HG03432 (cell line): Measurements from ENCODE around the gene TNFRSF4.
"Not testable (repeated sequence)": the region's sequence is repeated elsewhere in the genome, so short reads cannot be mapped to it uniquely, and the experiment has no call there.

Source experiments
- ATAC-seq: cut with Tn5 transposase; IDR thresholded peaks from one replicate; pipeline ENCODE4 v1.9.1; 2021; ENCODE audit warnings: mild to moderate bottlenecking, moderate library complexity; ENCODE audit not compliant: unreplicated experiment

The TNFRSF4 gene

GRCh38 chr1:1183833-1184775 is 29.8 kb downstream of the TNFRSF4 start:
- ATAC-seq: no peak

- ATAC-seq: no peak
These were observed 30.7 kb downstream of the TNFRSF4 start for GRCh38 chr1:1183221-1183747.

DNA sequence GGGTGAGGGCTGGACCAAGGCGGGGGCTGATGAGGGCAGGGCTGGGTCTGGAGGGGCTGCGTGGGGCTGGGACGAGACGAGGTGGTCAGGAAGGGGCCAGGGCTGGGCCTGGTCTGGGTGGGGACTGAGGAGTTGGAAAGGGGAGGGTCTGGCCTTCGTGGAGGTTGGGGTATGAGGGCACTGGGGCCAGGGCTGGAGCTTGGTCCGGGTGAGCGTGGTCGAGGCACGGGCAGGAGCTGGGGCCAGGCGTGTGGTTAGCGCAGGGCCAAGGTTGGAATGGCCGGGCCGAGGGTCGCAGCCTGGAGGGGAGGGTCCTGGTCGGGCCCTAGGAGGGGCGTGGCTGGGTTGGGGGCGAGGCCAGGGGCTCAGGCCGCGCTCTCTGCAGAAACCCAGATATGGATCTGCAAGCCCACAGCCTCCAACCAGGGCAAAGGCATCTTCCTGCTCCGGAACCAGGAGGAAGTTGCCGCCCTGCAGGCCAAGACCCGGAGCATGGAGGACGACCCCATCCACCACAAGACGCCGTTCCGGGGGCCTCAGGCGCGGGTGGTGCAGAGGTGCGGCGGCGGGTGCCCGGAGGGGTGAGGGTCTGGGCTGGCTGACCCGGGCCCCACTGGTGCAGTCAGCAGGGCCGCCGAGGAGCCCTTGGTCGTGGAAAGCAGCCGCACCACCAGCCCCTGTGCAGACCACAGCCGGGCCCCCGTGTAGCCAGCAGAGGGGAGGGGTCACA is 31.3 kb downstream of the TNFRSF4 start:
- ATAC-seq: no peak

GRCh38 chr1:1181938-1182410 is 32.0 kb downstream of the TNFRSF4 start:
- no peak for ATAC-seq

- ATAC-seq: no peak
These were observed 32.6 kb downstream of the TNFRSF4 start for GRCh38 chr1:1181129-1181937.

DNA sequence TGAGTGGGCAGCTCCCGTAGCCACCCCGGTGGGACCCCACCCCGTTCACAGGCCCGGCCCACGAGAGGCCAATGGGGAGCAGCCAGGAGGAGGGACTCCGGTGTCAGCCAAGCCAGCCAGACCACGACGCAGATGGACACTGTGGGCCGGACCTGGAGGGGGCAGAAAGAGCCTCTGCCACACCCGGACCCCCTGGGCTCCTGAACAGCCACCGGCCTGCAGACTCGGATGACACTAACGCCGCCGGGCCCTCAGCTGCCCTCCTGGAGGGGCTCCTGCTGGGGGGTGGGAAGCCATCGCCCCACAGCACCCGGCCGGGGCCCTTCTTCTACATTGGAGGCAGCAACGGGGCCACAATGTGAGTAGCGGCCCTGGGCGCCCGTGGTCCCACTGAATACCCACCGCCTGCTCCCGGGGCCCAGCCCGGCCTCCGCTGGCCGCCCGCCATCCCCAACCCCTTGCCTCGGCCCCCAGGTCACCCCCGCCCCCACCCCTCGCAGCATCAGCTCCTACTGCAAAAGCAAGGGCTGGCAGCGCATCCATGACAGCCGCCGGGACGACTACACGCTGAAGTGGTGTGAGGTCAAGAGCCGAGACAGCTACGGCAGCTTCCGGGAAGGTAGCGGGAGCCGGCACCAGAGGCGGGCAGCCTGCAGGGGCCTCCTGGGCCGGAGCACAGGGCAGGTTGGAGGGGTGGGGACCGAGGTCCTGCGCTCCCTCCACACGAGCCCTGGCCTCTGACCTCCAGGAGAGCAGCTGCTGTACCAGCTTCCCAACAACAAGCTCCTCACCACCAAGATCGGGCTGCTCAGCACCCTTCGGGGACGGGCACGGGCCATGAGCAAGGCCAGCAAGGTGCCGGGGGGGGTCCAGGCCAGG is 33.7 kb downstream of the TNFRSF4 start:
- ATAC-seq: no peak

GRCh38 chr1:1179346-1179982 is 34.5 kb downstream of the TNFRSF4 start:
- ATAC-seq: no peak

DNA sequence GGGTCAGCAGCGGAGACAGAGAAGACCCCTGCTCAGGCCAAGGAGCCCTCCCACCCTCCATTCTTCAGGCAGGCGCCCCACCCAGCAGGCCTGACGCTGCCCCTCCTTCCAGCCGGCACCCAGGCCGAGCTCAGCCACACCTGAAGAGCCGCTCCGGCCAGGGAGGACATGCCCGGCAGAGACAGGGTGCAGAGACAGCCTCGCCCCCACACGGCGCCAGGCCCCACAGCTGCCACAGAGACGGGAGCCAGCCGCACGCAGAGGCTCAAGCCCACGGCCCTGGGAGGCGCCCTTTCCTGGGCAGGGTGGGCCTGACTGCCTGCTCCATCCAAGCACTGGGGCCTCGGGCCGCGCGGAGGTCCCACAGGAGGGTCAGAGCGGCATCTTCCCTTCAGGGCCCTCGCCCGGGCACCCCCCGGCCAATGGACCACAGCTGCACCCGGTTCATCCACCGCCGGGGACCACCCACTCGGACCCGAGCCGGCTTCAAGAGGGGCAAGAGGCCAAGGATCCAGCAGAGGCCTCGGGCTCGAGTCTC is 35.1 kb downstream of the TNFRSF4 start:
- no peak for ATAC-seq

DNA sequence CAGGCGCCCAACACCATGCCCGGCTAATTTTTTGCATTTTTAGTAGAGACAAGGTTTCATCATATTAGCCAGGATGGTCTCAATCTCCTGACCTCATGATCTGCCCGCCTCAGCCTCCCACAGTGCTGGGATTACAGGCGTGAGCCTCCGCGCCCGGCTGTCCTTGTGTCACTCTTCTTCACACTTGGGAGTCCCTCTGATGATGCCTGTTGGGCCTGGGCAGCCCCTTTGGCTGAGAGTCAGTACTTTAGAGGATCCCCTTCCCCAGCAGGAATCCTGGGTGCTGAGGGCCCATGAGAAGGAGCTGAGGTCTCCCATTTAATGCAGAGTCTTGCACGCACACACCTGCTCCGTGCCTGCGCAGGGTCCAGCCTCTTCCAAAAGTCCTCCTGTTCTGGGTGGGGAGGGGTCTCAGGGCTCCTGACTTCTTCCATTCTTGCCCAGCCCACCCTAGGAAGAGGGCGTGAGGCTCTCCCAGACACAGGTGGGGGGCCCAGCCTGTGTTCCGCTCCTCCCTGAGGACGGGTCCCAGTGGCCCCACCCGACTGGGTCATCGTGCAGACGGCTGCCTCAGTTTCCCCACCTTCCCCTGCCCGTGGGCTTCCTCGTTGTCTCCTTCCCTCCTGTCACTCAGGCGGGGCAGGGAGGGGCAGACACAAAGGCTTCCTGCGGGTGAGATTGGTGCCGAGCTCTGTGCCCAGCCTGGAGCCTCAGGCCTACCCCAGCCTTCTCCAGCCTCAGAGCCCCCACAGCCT is 36.3 kb downstream of the TNFRSF4 start:
- ATAC-seq: no peak

DNA sequence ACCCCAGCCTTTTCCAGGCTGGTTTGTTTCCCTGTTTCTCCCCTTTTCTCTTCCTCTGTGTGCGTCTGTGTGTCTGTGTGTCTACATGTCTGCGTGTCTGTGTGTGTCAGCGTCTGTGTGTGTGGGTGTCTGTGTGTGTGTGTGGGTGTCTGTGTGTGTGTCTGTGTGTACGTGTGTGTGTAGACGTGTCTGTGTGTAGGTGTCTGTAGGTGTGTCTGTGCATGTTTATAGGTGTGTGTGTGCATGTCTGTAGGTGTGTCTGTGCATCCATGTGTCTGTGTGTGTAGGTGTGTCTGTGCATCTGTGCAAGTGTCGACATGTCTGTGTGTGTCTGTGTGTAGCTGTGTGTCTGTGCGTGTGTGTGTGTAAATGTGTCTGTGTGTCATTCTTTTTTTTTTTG is 37.0 kb downstream of the TNFRSF4 start:
- ATAC-seq: no peak

GRCh38 chr1:1176063-1176761 is 37.7 kb downstream of the TNFRSF4 start:
- not testable (repeated sequence) for ATAC-seq

- ATAC-seq: no peak
These were observed 38.5 kb downstream of the TNFRSF4 start for GRCh38 chr1:1175221-1176062.

GRCh38 chr1:1173793-1174415 is 40.0 kb downstream of the TNFRSF4 start, which contains the start of gene TTLL10:
TSS of gene TTLL10 (plus strand) at chr1:1173880. CDS start at chr1:1179216, 5,336 bp downstream.
- ATAC-seq: no peak

DNA sequence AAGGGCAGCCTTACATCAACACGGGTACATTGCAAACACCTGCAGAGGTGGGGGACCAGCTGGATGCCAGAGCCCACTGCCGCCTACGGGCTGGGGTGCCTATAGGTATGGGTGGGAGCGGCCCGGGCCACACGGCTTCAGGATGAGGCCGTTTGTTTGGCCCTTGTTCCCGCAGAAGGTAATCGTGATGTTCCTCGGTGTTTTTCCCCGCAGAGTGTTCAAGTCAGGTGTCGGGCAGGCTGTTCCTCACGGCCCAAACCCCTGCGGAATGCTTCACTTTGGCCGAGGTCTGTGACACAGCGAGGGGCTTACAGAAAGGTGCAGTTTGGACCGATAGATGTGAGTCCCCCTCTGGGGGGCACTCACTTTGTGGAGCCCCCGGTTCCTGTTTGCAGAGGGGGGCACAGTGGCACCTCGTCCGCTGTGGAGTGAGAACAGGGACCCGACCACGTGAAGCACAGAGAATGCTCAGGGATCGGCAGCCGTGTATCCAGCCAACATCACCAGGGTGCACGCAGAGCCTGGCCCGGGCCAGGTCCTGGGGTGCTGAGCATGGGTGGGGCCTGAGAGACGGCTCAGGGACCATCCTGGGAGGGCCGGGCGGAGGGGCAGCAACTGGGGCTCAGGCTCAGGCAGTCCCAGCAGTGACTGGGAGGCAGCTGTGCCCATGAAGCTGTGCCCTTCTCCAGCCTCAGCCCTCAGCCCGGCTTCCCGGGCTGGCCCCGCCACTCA is 40.7 kb downstream of the TNFRSF4 start:
- ATAC-seq: no peak

DNA sequence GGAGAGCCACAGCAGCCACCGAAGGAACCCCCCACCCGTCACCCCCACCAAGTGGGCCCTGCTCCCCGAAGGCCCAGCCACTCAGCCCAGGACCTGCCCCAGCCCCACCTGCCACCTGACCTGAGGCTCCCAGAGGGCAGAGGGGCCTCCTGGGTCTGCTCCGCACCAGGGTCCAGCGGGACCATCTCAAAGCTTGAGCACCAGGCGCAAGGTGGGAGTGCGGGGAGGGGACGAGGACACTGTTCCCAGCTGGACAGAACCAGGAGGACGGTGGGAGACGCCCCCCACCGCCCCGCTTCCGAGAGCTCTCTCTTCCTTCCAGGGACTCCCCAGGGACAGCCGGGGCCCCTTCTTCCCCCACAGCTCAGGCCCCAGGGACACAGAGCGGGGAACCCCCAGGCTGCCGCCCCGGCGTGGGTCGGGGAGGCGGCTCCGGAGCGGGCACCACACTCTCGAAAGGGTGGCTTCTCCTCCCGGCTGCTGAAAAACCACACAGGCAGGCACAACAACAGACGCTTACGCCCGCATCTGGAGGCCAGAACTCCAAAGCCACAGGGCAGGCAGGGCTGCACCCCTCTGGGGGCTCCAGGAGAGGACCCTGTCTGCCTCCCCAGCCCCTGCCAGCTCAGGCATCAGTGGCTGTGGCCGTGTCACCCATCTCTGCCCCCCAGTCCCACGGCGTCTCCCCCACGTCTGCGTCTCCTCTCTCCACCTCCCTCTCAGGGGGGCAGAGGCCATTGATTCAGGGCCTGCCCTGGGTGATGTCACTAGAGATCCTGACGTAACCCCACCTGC is 42.2 kb downstream of the TNFRSF4 start:
- peak; percentile 54 for ATAC-seq
